ENCODE data around the gene ITGBL1. TPM values are rescaled to one million over a fixed set of nuclear protein-coding genes. Genes with fewer than 3 reads are reported as not detected.
A peak's percentile ranks its signal among the peaks of the same experiment; 100 is the strongest.
"Not testable (repeated sequence)": the region's sequence is repeated elsewhere in the genome, so short reads cannot be mapped to it uniquely, and the experiment has no call there.

ITGBL1 gene
- total RNA-seq, 1 donor from 2014 or later = 3.1 TPM

- intact Hi-C loops (cut with micrococcal nuclease); DNase-seq; ATAC-seq: not testable (repeated sequence)
Measured at GRCh38 chr13:101544544-101544943, 92.1 kb downstream of the ITGBL1 start.

DNA sequence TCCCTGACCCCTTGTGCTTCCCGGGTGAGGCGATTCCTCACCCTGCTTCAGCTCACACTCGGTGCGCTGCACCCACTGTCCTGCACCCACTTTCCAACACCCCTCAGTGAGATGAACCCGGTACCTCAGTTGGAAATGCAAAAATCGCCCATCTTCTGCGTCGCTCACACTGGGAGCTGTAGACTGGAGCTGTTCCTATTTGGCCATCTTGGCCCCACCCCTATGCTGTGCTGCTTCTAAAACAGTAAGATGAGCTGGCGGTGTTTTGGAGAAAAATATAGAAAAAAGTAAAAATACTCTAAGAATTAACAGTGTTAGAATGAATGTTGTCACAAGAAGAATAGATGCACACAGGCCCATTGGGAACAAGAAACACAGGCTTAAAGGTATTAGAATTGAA is 92.5 kb downstream of the ITGBL1 start:
- DNase-seq (no peak), ATAC-seq (no peak)
- intact Hi-C loops (cut with micrococcal nuclease) = no loop called here

DNA sequence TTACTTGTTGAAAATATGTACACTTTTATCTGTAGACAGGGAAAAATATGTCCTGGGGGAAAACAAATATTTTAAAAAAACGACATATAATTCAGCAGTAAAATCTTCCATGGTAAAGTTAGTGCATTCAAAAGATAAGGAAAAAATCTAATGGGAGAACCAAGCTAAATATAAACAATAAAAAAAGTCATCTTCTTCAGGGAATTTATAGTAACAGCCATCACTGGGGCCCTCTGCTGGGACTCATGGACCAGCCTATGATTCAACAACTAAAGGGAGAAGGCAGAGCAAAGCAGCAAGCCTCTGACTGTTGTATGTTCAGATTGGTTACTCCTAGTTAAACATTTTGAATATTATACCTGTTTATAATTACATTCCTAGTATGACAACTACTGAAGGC is 93.0 kb downstream of the ITGBL1 start:
- intact Hi-C loops (cut with micrococcal nuclease) = no loop called here
- no peak for DNase-seq
- no peak for ATAC-seq

DNA sequence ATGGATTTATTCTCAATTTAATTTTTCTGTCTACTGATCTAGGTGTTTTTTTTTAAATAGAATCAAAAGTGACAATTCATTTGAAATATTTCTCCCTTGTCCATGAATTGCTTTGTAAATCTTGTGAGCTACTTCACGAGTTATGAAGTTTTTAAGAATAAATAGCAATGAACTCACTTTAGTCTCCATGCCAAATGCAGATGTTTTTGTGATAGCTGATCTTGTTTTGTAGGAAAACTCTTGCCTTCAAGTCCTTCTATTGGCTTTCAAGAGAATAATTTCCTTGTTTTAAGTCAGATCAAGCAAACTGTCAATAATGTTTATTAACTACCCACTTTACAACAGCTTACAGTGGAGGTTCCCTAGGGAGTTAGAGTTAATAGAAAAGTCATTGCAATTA is 99.8 kb downstream of the ITGBL1 start:
- DNase-seq = no peak
- intact Hi-C loops (cut with micrococcal nuclease) = no loop called here
- no peak for ATAC-seq

GRCh38 chr13:101552786-101553185 is 100.3 kb downstream of the ITGBL1 start:
- intact Hi-C loops (cut with micrococcal nuclease) = no loop called here
- ATAC-seq = no peak
- DNase-seq = no peak

- ATAC-seq (no peak), DNase-seq (no peak)
- intact Hi-C loops (cut with micrococcal nuclease) = no loop called here
Measured at GRCh38 chr13:101554420-101555125, 102.1 kb downstream of the ITGBL1 start.

- no peak for DNase-seq
- ATAC-seq = no peak
- intact Hi-C loops (cut with micrococcal nuclease) = no loop called here
Measured at GRCh38 chr13:101555610-101556009, 103.1 kb downstream of the ITGBL1 start.

DNA sequence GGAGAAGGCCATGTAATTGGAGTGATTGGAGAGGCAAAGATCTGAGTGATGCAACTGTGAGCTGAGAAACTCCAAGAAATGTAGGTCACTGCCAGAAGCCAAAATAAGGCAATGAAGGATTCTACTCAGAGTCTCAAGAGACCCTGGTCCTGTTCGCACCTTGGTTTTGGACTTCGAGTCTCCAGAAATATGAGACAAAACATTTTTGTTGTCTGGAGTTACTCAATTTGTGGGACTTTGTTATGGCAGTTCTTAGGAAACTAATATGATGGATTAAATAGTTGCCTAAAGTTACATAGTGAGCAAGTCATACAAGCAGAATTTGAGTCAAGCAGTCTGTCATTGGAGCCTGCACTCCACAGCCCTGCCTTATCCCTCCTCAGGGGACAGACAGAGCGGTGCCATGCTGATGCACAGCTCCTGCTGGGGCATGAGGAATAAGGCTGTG is 104.2 kb downstream of the ITGBL1 start:
- intact Hi-C loops (cut with micrococcal nuclease) = no loop called here
- DNase-seq = no peak
- peak; percentile 71 for ATAC-seq

DNA sequence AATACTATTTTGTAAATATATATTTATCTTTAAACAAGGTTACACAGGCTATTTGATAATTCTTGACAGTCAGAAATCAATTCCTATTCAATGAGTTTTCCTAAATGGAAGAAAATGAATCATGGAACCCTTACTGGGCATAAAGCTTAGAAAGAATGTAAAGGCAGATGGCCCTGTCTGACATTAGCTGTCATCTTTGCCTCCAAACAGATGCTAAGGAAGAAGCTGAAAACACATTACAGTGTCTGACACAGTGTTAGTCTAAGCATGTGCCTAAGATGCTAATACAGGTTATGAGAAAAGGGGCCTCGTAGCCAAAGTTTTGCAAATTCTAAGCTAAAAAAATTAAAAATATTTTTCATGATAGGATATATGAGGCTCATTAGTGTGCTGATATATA is 112.8 kb downstream of the ITGBL1 start:
- no peak for ATAC-seq
- no peak for DNase-seq
- intact Hi-C loops (cut with micrococcal nuclease) = no loop called here

DNA sequence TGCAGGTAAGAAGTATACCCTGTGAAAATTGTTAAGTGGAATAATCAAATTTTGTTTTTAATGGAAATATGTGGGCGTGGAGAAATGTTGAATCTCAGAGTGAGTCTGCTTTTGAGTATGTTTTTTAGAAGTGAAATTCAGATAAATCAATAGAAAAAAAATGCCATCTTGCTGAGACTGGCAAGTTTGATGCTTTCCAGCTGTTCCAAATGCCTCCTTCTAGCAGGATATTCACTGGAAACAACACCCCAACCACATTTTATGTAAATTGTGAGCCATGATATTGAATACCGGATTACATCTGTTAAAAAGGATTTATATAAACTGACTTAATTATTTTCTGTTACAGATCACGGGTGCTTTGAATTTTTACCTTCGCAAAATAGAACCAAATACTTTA is 115.4 kb downstream of the ITGBL1 start:
- intact Hi-C loops (cut with micrococcal nuclease) = no loop called here
- DNase-seq = no peak
- ATAC-seq = no peak

DNA sequence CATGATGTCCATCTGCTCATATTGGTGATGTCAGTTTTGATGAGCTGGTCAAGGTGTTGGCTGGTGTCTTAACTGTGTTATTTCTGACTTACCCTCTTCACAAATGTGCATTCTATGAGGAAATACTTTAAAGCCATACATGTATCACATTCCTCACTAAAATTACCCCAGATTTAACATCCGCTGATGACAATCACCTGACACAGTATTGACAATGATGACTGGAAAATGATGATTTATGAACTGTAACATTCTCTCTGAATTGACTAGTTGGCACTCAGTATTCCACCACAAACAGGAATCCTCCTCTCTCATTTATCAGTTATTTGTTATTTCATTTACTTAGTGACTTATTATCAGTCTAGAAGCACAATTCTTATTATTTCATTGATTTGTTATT is 117.3 kb downstream of the ITGBL1 start:
- no peak for DNase-seq
- intact Hi-C loops (cut with micrococcal nuclease) = no loop called here
- ATAC-seq = no peak

GRCh38 chr13:101570410-101570809 is 117.9 kb downstream of the ITGBL1 start:
- no peak for DNase-seq
- no peak for ATAC-seq
- intact Hi-C loops (cut with micrococcal nuclease) = no loop called here

DNA sequence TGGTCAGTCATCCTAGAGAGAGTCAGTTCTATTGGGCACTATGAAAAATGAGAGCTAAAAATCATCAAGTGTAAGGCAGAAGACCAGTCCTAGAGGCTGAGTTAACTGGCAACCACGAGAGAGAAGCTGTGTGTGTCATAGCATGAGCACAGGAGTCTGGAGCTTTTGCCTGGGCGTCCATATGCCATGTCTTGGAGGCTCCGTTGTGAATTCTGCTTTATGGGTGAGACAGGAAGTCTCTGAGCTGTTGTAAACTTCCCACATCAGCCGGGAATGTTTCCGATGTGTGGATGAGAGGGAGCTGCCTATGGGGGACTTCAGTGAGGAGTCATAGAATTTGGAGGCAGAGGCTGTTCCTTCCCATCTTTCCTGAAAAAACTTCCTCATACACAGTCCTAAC is 120.0 kb downstream of the ITGBL1 start:
- ATAC-seq (no peak), DNase-seq (no peak)
- intact Hi-C loops (cut with micrococcal nuclease) = no loop called here

DNA sequence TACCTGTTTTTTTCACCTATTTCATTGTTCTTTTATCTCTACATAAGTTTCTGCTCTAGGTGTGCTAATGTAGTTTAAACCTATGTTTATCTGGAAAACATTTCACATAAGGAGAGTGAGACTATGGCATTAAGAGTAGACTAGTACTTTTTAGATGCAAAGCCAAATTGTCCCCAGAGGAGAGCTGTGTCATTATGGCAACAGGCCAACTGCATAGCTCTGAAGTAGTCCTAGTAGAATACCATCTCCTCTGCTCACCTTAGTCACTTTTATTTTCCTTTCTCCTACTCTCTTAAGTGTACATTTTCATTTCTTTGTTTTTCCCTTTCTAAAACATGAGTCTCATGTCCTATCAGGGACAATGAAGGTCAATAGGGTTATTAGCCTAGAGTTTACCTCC is 123.1 kb downstream of the ITGBL1 start:
- ATAC-seq (no peak), DNase-seq (no peak)
- intact Hi-C loops (cut with micrococcal nuclease) = no loop called here

DNA sequence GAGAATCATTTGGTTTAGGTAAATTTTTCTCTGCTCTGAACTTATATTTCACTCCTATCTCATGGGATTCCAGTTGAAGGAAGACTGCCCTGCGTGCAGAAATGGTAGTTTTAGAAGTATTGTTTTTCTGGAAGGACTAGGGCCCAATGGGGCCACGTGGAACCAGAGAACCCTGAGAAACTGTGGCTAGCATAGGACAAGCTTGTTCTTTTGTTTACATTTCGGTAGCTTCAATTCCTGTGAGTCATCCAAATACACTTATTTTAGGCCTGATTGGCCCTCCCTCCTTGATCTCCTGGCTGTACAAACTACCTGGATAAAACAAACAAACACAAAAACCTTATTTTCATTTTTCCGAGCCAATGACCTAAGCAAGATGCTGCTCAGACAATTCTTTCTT is 124.0 kb downstream of the ITGBL1 start:
- ATAC-seq (peak; percentile 54), DNase-seq (no peak)
- intact Hi-C loops (cut with micrococcal nuclease) = no loop called here

DNA sequence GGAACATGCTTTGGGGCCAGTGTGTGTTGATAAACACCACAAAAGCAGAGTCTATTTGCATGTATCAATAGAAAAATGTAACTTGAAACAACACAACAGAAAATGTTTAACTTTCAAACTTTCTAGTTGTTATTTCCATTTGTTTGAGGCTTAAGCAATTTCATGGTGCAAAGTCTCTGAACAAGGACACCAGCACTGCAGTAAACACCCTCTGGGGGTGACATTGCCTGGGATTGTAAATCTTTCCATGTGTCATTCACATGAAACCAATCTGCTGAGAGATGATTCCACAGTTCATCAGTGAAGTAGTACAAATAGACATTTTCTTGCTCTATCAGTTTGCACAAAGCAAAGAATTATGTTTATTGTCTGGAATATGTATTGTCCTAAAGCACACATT is 124.5 kb downstream of the ITGBL1 start:
- intact Hi-C loops (cut with micrococcal nuclease) = no loop called here
- DNase-seq (no peak), ATAC-seq (no peak)

DNA sequence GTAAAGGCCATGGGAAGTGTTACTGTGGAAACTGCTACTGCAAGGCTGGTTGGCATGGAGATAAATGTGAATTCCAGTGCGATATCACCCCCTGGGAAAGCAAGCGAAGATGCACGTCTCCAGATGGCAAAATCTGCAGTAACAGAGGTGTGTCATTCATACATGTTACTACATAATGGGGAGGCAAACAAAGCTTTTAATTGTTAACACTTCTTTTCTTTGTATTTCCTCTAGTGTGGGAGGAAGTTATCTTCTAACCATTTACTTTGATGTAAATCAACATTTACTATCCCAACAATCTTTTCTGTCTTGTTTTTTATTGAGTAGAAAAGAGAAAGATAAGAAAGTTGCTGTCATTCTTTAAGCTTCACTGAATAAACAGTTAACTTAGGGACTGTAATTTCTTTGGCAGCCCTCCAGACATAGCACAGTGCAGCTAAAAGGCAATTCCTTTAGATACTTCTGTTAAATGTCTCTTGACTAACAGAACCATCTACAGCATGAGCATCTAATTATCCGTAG is 126.9 kb downstream of the ITGBL1 start:
- intact Hi-C loops (cut with micrococcal nuclease) = no loop called here
- ATAC-seq (no peak), DNase-seq (no peak)

DNA sequence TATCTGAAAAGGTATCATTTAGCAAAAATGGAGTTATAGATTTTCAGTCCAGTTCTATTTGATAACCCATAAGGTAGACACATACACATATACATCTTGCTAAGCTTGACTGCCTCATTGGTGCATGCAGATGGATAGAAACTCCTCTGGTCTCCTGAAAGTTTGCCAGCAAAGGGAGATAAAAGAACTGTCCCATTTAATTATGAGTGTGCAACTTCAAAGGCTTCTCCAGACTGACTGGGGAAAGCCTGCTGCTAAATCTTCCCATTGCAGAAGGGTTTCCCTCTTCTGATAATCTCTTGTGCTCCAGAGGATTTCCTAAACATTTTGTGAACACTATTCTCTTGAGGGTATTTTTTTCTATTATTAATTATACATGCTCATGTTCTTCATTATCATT is 131.9 kb downstream of the ITGBL1 start:
- DNase-seq (no peak), ATAC-seq (no peak)
- intact Hi-C loops (cut with micrococcal nuclease) = no loop called here

DNA sequence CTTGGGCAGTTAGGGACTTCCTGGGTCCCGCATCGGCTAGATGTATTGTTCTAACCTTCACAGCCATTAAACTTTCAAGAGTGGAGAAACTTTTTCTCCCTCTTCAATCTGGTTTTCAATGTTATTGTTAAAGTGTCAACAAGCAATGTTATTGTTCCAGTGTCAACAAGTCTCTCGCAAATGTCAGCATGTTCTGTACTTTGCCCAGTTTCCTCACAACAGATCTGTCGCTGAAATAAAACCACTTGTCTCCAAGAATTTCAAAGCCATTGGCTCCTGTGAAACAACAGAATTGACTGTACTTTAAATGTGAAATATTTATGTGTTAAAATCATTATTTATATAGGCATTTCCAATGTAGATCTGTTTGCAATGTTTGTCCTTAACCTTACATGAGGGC is 138.0 kb downstream of the ITGBL1 start:
- DNase-seq = no peak
- intact Hi-C loops (cut with micrococcal nuclease) = no loop called here
- no peak for ATAC-seq

DNA sequence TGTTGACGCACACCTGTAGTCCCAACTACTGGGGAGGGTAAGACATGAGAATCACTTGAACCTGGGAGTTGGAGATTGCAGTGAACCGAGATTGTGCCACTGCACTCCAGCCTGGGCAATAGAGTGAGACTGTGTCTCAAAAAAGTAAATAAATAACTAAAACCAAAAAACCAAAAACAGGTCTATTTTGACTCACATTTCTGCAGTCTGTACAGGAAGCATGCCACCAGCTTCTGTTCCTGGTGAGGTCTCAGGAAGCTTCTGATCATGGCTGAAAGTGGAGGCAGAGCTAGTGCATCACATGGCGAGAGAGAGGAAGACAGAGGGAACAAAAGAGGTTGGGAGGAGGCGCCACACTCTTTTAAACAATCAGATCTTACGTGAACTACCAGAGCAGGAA is 142.5 kb downstream of the ITGBL1 start:
- DNase-seq (no peak), ATAC-seq (no peak)
- intact Hi-C loops (cut with micrococcal nuclease) = no loop called here

- intact Hi-C loops (cut with micrococcal nuclease) = no loop called here
- DNase-seq (no peak), ATAC-seq (no peak)
Measured at GRCh38 chr13:101596803-101597202, 144.3 kb downstream of the ITGBL1 start.

All from left ventricle myocardium superior (tissue), 1 donor.